ENCODE data around the gene CCSER1. TPM values are rescaled to one million over a fixed set of nuclear protein-coding genes. Genes with fewer than 3 reads are reported as not detected.

The CCSER1 gene
- total RNA-seq, 4 donors from 2014 or later: 13.3 to 54.6 (median 34.0) TPM

DNA sequence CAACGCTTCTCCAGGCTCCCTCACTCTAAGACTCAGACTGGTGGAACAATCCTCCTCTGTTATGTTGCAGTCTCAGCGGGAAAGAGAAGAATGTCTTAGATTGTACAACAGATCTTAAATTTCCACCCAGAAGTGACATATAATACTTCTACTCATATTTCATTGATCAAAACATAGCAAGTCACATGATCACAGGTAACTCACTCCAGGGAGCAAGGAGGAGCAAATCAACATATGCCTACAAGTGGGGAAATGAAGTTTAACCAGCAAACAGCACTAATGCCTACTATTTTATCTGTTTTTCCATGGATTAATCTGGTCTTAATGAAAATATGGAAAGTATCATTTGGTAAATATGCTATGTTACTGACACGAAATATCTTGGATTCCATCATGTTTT, 819.8 kb downstream of the CCSER1 start:
- peaks cover 0 to 10% (median 0%) of the 10 kb centered on the region in 4 donors for H3K4me1 ChIP-seq
- H3K4me3 ChIP-seq: no peak overlapping the region
- H3K9me3 ChIP-seq: no peaks in the 10 kb centered on the region
- no peak for DNase-seq
- H3K27ac ChIP-seq: no peak overlapping the region
- in situ Hi-C loops (cut with MboI; ENCODE audit: low pct_ligation_motif_present in 1 of 4, low pct_unique_long_range_greater_than_20kb in 1 of 4, low sequenced_read_pairs in 3 of 4): no loop called here
- no peaks in the 10 kb centered on the region for H3K36me3 ChIP-seq
- no peak for TF ChIP-seq EP300 (IDR thresholded peaks at IDR 0.05; ENCODE audit: low read depth)
- no peak for TF ChIP-seq POLR2AphosphoS5 (IDR thresholded peaks at IDR 0.05)
- no peak for TF ChIP-seq POLR2A (IDR thresholded peaks at IDR 0.05)
- TF ChIP-seq, protein P1, sequence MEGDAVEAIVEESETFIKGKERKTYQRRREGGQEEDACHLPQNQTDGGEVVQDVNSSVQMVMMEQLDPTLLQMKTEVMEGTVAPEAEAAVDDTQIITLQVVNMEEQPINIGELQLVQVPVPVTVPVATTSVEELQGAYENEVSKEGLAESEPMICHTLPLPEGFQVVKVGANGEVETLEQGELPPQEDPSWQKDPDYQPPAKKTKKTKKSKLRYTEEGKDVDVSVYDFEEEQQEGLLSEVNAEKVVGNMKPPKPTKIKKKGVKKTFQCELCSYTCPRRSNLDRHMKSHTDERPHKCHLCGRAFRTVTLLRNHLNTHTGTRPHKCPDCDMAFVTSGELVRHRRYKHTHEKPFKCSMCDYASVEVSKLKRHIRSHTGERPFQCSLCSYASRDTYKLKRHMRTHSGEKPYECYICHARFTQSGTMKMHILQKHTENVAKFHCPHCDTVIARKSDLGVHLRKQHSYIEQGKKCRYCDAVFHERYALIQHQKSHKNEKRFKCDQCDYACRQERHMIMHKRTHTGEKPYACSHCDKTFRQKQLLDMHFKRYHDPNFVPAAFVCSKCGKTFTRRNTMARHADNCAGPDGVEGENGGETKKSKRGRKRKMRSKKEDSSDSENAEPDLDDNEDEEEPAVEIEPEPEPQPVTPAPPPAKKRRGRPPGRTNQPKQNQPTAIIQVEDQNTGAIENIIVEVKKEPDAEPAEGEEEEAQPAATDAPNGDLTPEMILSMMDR (IDR thresholded peaks at IDR 0.05): no peak
- intact Hi-C loops (cut with DNase I; ENCODE audit: low total_unique reads): no loop called here
- 82 to 83% methylated on average over 3 of the region's 3 CpGs for WGBS, 2 donors (ENCODE audit: low coverage in 1 of 2)
- H3K27me3 ChIP-seq: no peaks in the 10 kb centered on the region

DNA sequence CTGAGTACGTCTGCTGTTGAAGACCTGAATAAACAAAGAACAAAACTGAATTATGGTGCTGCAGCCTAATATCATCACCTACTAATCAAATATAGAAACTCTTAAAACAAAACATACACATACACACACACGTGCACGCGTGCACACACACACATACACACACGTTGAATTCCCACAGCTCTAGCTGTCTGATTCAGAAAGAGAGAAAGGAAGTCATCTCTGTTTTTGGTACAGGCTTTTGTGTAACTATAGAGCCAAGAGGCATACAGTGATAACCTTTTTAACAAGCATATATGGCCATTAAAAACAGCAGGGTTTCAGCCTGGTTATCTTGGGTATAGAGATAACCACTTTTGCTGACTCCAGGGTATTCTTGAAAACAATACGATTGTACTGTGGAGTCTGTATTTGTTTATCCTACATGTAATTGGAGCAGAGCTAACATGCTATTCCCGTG, 823.2 kb downstream of the CCSER1 start:
- intact Hi-C loops (cut with DNase I; ENCODE audit: low total_unique reads): no loop called here
- 25 to 32% methylated on average over 7 of the region's 7 CpGs for WGBS, 2 donors (ENCODE audit: low coverage in 1 of 2)
- H3K36me3 ChIP-seq: no peaks in the 10 kb centered on the region
- H3K9me3 ChIP-seq: no peaks in the 10 kb centered on the region
- no peaks in the 10 kb centered on the region for H3K27me3 ChIP-seq
- peaks cover 0 to 10% (median 0%) of the 10 kb centered on the region in 4 donors for H3K4me1 ChIP-seq
- H3K27ac ChIP-seq: no peak overlapping the region
- no peak for DNase-seq
- no peak for TF ChIP-seq EP300 (IDR thresholded peaks at IDR 0.05; ENCODE audit: low read depth)
- TF ChIP-seq, protein P1 (IDR thresholded peaks at IDR 0.05): no peak
- no peak for TF ChIP-seq POLR2AphosphoS5 (IDR thresholded peaks at IDR 0.05)
- TF ChIP-seq POLR2A (IDR thresholded peaks at IDR 0.05): no peak
- in situ Hi-C loops (cut with MboI; ENCODE audit: low pct_ligation_motif_present in 1 of 4, low pct_unique_long_range_greater_than_20kb in 1 of 4, low sequenced_read_pairs in 3 of 4): no loop called here
- H3K4me3 ChIP-seq: no peak overlapping the region

DNA sequence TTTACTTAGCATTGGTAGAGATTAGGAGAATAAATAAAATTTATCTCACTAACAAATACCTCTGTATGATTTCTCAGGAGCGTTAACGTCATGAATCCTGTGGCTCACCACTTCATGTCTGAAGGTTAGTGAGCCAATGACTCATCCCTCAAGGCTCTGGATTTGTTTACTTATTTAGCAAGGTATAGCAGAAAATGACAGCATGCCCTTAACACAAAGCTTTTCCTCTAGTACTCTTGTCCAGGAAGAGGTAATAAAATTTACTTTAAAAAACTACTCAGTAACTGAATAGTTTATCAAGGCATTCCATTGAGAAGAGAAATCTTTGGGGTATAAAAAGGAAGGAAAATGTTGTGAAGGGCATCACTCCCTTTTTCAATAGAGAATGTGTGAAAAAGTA, 823.8 kb downstream of the CCSER1 start:
- TF ChIP-seq EP300 (IDR thresholded peaks at IDR 0.05; ENCODE audit: low read depth) (no peak), POLR2AphosphoS5 (IDR thresholded peaks at IDR 0.05) (no peak), POLR2A (IDR thresholded peaks at IDR 0.05) (no peak)
- TF ChIP-seq, protein P1 (IDR thresholded peaks at IDR 0.05): no peak
- Histone ChIP-seq H3K4me1 (peaks cover 0 to 10% (median 0%) of the 10 kb centered on the region in 4 donors), H3K36me3 (no peaks in the 10 kb centered on the region), H3K4me3 (no peak overlapping the region), H3K27ac (no peak overlapping the region), H3K9me3 (no peaks in the 10 kb centered on the region), H3K27me3 (no peaks in the 10 kb centered on the region)
- 52% methylated on average over 2 of the region's 2 CpGs; no CpG with 5 or more reads in 1 of the 2 donors for WGBS, 2 donors (ENCODE audit: low coverage in 1 of 2)
- intact Hi-C loops (cut with DNase I; ENCODE audit: low total_unique reads): no loop called here
- no peak for DNase-seq
- in situ Hi-C loops (cut with MboI; ENCODE audit: low pct_ligation_motif_present in 1 of 4, low pct_unique_long_range_greater_than_20kb in 1 of 4, low sequenced_read_pairs in 3 of 4): no loop called here

DNA sequence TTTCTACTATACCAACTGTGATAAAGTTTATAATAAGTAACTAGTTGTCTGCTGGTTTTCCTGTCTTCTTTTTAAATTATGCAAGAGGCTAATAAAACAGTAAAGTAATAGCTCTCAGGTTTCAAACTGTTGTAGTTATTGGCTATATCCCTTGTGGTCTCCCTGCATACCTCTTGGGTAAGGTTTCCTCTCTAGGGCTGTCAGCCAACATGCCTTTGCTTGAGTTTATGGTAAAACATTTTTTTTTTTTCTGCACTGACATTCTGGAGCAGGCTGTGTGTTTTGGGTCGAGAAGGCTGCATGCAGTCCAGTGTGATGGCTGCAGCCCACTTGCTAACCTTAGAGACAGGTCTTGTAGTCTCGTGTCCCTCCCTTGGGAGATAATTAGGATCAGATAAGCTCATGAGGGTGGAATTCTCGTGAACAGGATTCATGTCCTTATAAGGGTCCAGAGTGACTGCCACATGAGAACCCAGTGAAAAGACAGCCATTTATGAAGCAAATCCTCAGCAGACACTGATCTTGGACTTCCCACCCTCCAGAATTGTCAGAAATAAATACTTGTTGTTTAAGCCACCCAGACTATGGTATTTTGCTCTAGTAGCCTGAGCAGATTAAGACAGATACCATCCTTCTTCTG, 831.2 kb downstream of the CCSER1 start:
- H3K36me3 ChIP-seq: no peaks in the 10 kb centered on the region
- no peak for DNase-seq
- no peaks in the 10 kb centered on the region for H3K9me3 ChIP-seq
- H3K4me1 ChIP-seq: peaks cover 0 to 5% (median 0%) of the 10 kb centered on the region in 4 donors
- no peak overlapping the region for H3K27ac ChIP-seq
- H3K27me3 ChIP-seq: no peaks in the 10 kb centered on the region
- in situ Hi-C loops (cut with MboI; ENCODE audit: low pct_ligation_motif_present in 1 of 4, low pct_unique_long_range_greater_than_20kb in 1 of 4, low sequenced_read_pairs in 3 of 4) (no loop called here), intact Hi-C loops (cut with DNase I; ENCODE audit: low total_unique reads) (no loop called here)
- no peak overlapping the region for H3K4me3 ChIP-seq
- WGBS, 2 donors (ENCODE audit: low coverage in 1 of 2): 65 to 83% methylated on average over 1 to 3 of the region's 3 CpGs
- TF ChIP-seq POLR2AphosphoS5 (IDR thresholded peaks at IDR 0.05) (no peak), EP300 (IDR thresholded peaks at IDR 0.05; ENCODE audit: low read depth) (no peak), POLR2A (IDR thresholded peaks at IDR 0.05) (no peak)
- TF ChIP-seq, protein P1 (IDR thresholded peaks at IDR 0.05): no peak
